ENCODE data around the gene TBC1D16.

GRCh38 chr17:79993390-79994227 is 42.1 kb downstream of the TBC1D16 start:
- no peak for TF ChIP-seq CTCF (IDR thresholded peaks at IDR 0.05; ENCODE audit: poor library complexity)
- TF ChIP-seq EZH2 (IDR thresholded peaks at IDR 0.05; ENCODE audit: borderline replicate concordance) = no peak
- no peak for TF ChIP-seq EZH2phosphoT487 (IDR thresholded peaks at IDR 0.05; ENCODE audit: low read depth, severe bottlenecking, unreplicated experiment)

Data from hepatocyte (in vitro differentiated cells).